Fibroblast of skin of abdomen (primary cell): ENCODE measurements around the gene DNAH17. TPM values are rescaled to one million over a fixed set of nuclear protein-coding genes. Genes with fewer than 3 reads are reported as not detected.

Source experiments
- DNase-seq: peaks from one replicate; pipeline ENCODE4 v3.0.0-alpha.2; 2013
- polyA plus RNA-seq, 2 experiments: library from polyadenylated mRNA; unstranded; fragments of 120-200 nt; gene quantifications; one replicate each; pipeline ENCODE4 v1.2.1, GENCODE V29; 2013; ENCODE audit not compliant: insufficient read length in 2 of 2

Gene DNAH17
- polyA plus RNA-seq (2013, experiment 1 of 2; ENCODE audit: insufficient read length) = 0.78 TPM
- 0.81 TPM for polyA plus RNA-seq (2013, experiment 2 of 2; ENCODE audit: insufficient read length)

- DNase-seq = no peak
Observed at GRCh38 chr17:78577296-78577695, at the start of gene DNAH17. Gene DNAH17 (minus strand): TSS chr17:78577396. CDS start chr17:78575057, 2,339 bp downstream.

- no peak for DNase-seq
Observed at GRCh38 chr17:78624324-78625151, 47.3 kb upstream of the DNAH17 start.

- DNase-seq = no peak
Observed at GRCh38 chr17:78623541-78623940, 46.3 kb upstream of the DNAH17 start.

- no peak for DNase-seq
Observed at GRCh38 chr17:78622491-78623265, 45.5 kb upstream of the DNAH17 start.

- no peak for DNase-seq
Observed at GRCh38 chr17:78621720-78622490, 44.7 kb upstream of the DNAH17 start.

- no peak for DNase-seq
Observed at GRCh38 chr17:78620099-78620498, 42.9 kb upstream of the DNAH17 start.

- DNase-seq = no peak
Observed at GRCh38 chr17:78619334-78619733, 42.1 kb upstream of the DNAH17 start.

- DNase-seq = no peak
Observed at GRCh38 chr17:78618264-78619066, 41.3 kb upstream of the DNAH17 start.

- no peak for DNase-seq
Observed at GRCh38 chr17:78617511-78618061, 40.4 kb upstream of the DNAH17 start.

- DNase-seq = no peak
Observed at GRCh38 chr17:78616946-78617345, 39.8 kb upstream of the DNAH17 start.

GRCh38 chr17:78615631-78616030 is 38.4 kb upstream of the DNAH17 start:
- DNase-seq = no peak

GRCh38 chr17:78613416-78613815 is 36.2 kb upstream of the DNAH17 start:
- DNase-seq = no peak

- DNase-seq = peak; percentile 39
Observed at GRCh38 chr17:78611607-78612006, 34.4 kb upstream of the DNAH17 start.

GRCh38 chr17:78610951-78611511 is 33.8 kb upstream of the DNAH17 start:
- no peak for DNase-seq

GRCh38 chr17:78609191-78609641 is 32.0 kb upstream of the DNAH17 start:
- no peak for DNase-seq

GRCh38 chr17:78608804-78609186 is 31.6 kb upstream of the DNAH17 start:
- DNase-seq = no peak

- no peak for DNase-seq
Observed at GRCh38 chr17:78608122-78608803, 31.1 kb upstream of the DNAH17 start.

GRCh38 chr17:78607038-78607437 is 29.8 kb upstream of the DNAH17 start:
- no peak for DNase-seq

GRCh38 chr17:78605886-78606285 is 28.7 kb upstream of the DNAH17 start:
- DNase-seq = no peak

GRCh38 chr17:78605429-78605828 is 28.2 kb upstream of the DNAH17 start:
- DNase-seq = no peak

- DNase-seq = no peak
Observed at GRCh38 chr17:78602246-78602645, 25.1 kb upstream of the DNAH17 start.
